Neural cell (in vitro differentiated cells): ENCODE results near the gene PPL. TPM values are rescaled to one million over a fixed set of nuclear protein-coding genes. Genes with fewer than 3 reads are reported as not detected.

Source experiments
- H2AFZ ChIP-seq: fragments of 200-600, 300-800 bp; sonication (generic), shearing (Covaris generic); 2 replicates; pipeline ENCODE4 v1.6.0; 2014; ENCODE audit warnings: low read depth, mild to moderate bottlenecking, antibody characterized with exemption, low read length, moderate library complexity
- H3F3A ChIP-seq: fragments of 200-600 bp; shearing (Covaris generic); 2 replicates; pipeline ENCODE4 v1.6.1; 2016; ENCODE audit warnings: mild to moderate bottlenecking, moderate library complexity, mixed read lengths, antibody characterized with exemption, low read length; ENCODE audit not compliant: insufficient read depth, poor library complexity, severe bottlenecking
- H3K27ac ChIP-seq: fragments of 200-600, 300-800 bp; sonication (generic), shearing (Covaris generic); 2 replicates; pipeline ENCODE4 v1.5.1; 2014; ENCODE audit warnings: mild to moderate bottlenecking, low read length, moderate library complexity
- H3K27me3 ChIP-seq: fragments of 300-800, 200-600 bp; sonication (generic), shearing (Covaris generic); 2 replicates; pipeline ENCODE4 v1.6.0; 2014; ENCODE audit warnings: mild to moderate bottlenecking, low read depth, low read length, moderate library complexity; ENCODE audit not compliant: insufficient read depth
- H3K36me3 ChIP-seq: fragments of 300-800, 200-600 bp; sonication (generic), shearing (Covaris generic); 2 replicates; pipeline ENCODE4 v1.5.1; 2014; ENCODE audit warnings: mild to moderate bottlenecking, antibody characterized with exemption, low read length, moderate library complexity; ENCODE audit not compliant: insufficient read depth
- H3K4me2 ChIP-seq: fragments of 300-800, 200-600 bp; sonication (generic), shearing (Covaris generic); 2 replicates; pipeline ENCODE4 v1.6.0; 2014; ENCODE audit warnings: mild to moderate bottlenecking, low read length
- H3K4me3 ChIP-seq: fragments of 300-800, 200-600 bp; sonication (generic), shearing (Covaris generic); 2 replicates; pipeline ENCODE4 v1.5.1; 2014; ENCODE audit warnings: mild to moderate bottlenecking, low read length, moderate library complexity
- H3K79me2 ChIP-seq: fragments of 200-600 bp; shearing (Covaris generic); replicated peaks from 2 replicates; pipeline ENCODE4 v1.6.0; 2014; ENCODE audit warnings: mild to moderate bottlenecking, low read length, moderate library complexity; ENCODE audit not compliant: insufficient read depth
- H3K9ac ChIP-seq: fragments of 300-800, 200-600 bp; sonication (generic), shearing (Covaris generic); 2 replicates; pipeline ENCODE4 v1.6.1; 2016; ENCODE audit warnings: mild to moderate bottlenecking, low read length, mixed read lengths
- H3K9me2 ChIP-seq: fragments of 200-600 bp; shearing (Covaris generic); 2 replicates; pipeline ENCODE4 v1.6.1; 2016; ENCODE audit warnings: mild to moderate bottlenecking, low read length, mixed read lengths; ENCODE audit not compliant: insufficient read depth
- H3K9me3 ChIP-seq: fragments of 200-600, 300-800 bp; sonication (generic), shearing (Covaris generic); 2 replicates; pipeline ENCODE4 v1.6.1; 2016; ENCODE audit warnings: mild to moderate bottlenecking, mixed run types, low read length, moderate library complexity, mixed read lengths
- H4K20me1 ChIP-seq: fragments of 200-600 bp; shearing (Covaris generic); 2 replicates; pipeline ENCODE4 v1.6.1; 2016; ENCODE audit warnings: mild to moderate bottlenecking, mixed run types; ENCODE audit not compliant: insufficient read depth
- EP300 ChIP-seq: fragments of 450-650 bp; conservative IDR thresholded peaks from 2 replicates; pipeline ENCODE4 v1.6.1; 2014; ENCODE audit warnings: antibody characterized with exemption, mild to moderate bottlenecking, moderate library complexity; ENCODE audit not compliant: poor library complexity, severe bottlenecking
- EZH2 ChIP-seq: fragments of 200-600, 300-800 bp; shearing (Covaris generic), sonication (generic); IDR thresholded peaks from 2 replicates; pipeline ENCODE4 v1.6.1; 2014; ENCODE audit warnings: antibody characterized with exemption, low read length, borderline replicate concordance, mild to moderate bottlenecking; ENCODE audit not compliant: insufficient read depth, poor library complexity, severe bottlenecking
- MXI1 ChIP-seq: fragments of 450-650 bp; conservative IDR thresholded peaks from 2 replicates; pipeline ENCODE4 v1.6.1; 2014; ENCODE audit warnings: antibody characterized with exemption, mild to moderate bottlenecking; ENCODE audit not compliant: poor library complexity, severe bottlenecking
- POLR2AphosphoS5 ChIP-seq: IDR thresholded peaks from 2 replicates; pipeline ENCODE4 v1.6.1; 2012
- RAD21 ChIP-seq: fragments of 450-650 bp; conservative IDR thresholded peaks from 2 replicates; pipeline ENCODE4 v1.6.1; 2014; ENCODE audit warnings: antibody characterized with exemption, mild to moderate bottlenecking, moderate library complexity
- SMC3 ChIP-seq: fragments of 450-650 bp; conservative IDR thresholded peaks from 2 replicates; pipeline ENCODE4 v1.6.1; 2014; ENCODE audit warnings: antibody characterized with exemption, mild to moderate bottlenecking, moderate library complexity; ENCODE audit not compliant: poor library complexity
- TAF1 ChIP-seq: IDR thresholded peaks from 2 replicates; pipeline ENCODE4 v1.6.1; 2012; ENCODE audit warnings: low read depth
- polyA plus RNA-seq: library from polyadenylated mRNA; depleted of rRNA; stranded (reverse); fragments of >200 nt; gene quantifications from 2 replicates; pipeline ENCODE4 v1.2.3, GENCODE V29; 2014
- TF ChIP-seq, protein P1 (sequence below): fragments of 450-650 bp; IDR thresholded peaks from 2 replicates; pipeline ENCODE4 v1.5.1; 2014; ENCODE audit warnings: antibody characterized with exemption, mild to moderate bottlenecking, moderate library complexity; ENCODE audit not compliant: poor library complexity, severe bottlenecking
- TF ChIP-seq, protein P2 (sequence below): IDR thresholded peaks from 2 replicates; pipeline ENCODE4 v1.6.1; 2012; ENCODE audit warnings: borderline replicate concordance

PPL gene
- polyA plus RNA-seq, 1 donor from 2014 or later = 0.81 TPM

DNA sequence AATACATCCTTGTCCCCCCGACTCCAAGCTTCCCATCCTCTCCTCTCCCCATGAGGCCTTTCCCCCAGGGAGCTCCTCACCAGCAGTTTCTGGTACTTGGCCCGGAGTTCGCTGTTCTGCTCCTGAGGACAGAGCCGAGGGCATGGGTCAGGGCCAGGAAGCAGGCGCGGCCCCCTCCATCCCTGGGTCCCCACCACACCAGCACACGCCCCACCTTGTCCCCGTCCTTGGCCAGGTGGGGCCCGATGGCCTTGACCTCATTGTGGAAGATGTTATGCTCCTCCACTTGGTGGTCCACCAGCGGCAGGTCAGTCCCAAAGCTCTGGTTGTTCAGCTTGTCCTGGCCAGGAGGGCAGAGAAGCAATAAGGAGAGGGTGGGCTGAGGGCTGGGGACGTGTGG, 36.2 kb downstream of the PPL start:
- no peak overlapping the region for H3K4me3 ChIP-seq
- H3K9me2 ChIP-seq = no peaks in the 10 kb centered on the region
- H3K36me3 ChIP-seq = no peaks in the 10 kb centered on the region
- no peaks in the 10 kb centered on the region for H3K27me3 ChIP-seq
- peaks cover 3% of the 10 kb centered on the region for H3K9me3 ChIP-seq
- H3K9ac ChIP-seq = no peak overlapping the region
- TF ChIP-seq, protein P1, sequence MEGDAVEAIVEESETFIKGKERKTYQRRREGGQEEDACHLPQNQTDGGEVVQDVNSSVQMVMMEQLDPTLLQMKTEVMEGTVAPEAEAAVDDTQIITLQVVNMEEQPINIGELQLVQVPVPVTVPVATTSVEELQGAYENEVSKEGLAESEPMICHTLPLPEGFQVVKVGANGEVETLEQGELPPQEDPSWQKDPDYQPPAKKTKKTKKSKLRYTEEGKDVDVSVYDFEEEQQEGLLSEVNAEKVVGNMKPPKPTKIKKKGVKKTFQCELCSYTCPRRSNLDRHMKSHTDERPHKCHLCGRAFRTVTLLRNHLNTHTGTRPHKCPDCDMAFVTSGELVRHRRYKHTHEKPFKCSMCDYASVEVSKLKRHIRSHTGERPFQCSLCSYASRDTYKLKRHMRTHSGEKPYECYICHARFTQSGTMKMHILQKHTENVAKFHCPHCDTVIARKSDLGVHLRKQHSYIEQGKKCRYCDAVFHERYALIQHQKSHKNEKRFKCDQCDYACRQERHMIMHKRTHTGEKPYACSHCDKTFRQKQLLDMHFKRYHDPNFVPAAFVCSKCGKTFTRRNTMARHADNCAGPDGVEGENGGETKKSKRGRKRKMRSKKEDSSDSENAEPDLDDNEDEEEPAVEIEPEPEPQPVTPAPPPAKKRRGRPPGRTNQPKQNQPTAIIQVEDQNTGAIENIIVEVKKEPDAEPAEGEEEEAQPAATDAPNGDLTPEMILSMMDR = no peak
- TF ChIP-seq EP300 (no peak), MXI1 (no peak), RAD21 (no peak), SMC3 (no peak), POLR2AphosphoS5 (no peak), TAF1 (no peak), EZH2 (no peak)
- TF ChIP-seq, protein P2, sequence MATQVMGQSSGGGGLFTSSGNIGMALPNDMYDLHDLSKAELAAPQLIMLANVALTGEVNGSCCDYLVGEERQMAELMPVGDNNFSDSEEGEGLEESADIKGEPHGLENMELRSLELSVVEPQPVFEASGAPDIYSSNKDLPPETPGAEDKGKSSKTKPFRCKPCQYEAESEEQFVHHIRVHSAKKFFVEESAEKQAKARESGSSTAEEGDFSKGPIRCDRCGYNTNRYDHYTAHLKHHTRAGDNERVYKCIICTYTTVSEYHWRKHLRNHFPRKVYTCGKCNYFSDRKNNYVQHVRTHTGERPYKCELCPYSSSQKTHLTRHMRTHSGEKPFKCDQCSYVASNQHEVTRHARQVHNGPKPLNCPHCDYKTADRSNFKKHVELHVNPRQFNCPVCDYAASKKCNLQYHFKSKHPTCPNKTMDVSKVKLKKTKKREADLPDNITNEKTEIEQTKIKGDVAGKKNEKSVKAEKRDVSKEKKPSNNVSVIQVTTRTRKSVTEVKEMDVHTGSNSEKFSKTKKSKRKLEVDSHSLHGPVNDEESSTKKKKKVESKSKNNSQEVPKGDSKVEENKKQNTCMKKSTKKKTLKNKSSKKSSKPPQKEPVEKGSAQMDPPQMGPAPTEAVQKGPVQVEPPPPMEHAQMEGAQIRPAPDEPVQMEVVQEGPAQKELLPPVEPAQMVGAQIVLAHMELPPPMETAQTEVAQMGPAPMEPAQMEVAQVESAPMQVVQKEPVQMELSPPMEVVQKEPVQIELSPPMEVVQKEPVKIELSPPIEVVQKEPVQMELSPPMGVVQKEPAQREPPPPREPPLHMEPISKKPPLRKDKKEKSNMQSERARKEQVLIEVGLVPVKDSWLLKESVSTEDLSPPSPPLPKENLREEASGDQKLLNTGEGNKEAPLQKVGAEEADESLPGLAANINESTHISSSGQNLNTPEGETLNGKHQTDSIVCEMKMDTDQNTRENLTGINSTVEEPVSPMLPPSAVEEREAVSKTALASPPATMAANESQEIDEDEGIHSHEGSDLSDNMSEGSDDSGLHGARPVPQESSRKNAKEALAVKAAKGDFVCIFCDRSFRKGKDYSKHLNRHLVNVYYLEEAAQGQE = no peak
- H4K20me1 ChIP-seq = no peaks in the 10 kb centered on the region
- H3K27ac ChIP-seq = no peak overlapping the region
- no peaks in the 10 kb centered on the region for H3F3A ChIP-seq
- no peaks in the 10 kb centered on the region for H3K79me2 ChIP-seq
- no peak overlapping the region for H3K4me2 ChIP-seq
- no peak overlapping the region for H2AFZ ChIP-seq

DNA sequence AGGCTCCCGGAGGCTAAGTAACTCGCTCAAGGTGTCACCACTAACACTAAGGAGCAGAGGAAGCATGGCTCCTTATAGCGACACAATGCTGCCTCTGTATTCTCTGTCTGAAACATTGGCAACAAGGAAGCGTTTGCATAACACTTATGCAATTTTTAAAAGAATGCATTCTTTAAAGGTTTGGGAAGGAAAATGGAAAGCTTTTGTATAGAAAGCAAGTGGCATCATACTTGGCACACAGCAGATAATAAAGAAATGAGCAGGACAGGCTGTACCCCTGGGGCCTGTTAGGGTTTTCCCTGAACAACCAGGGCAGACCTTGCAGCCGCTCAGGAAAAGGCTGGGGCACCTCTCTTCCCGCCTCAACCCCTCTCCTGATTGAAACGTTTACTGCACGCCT, 36.9 kb downstream of the PPL start:
- H4K20me1 ChIP-seq = no peaks in the 10 kb centered on the region
- TF ChIP-seq, protein P1 = no peak
- TF ChIP-seq, protein P2 = no peak
- TF ChIP-seq MXI1 (no peak), POLR2AphosphoS5 (no peak), SMC3 (no peak)
- H3K4me3 ChIP-seq = no peak overlapping the region
- H3K27ac ChIP-seq = no peak overlapping the region
- H2AFZ ChIP-seq = no peak overlapping the region
- peaks cover 3% of the 10 kb centered on the region for H3K9me3 ChIP-seq
- no peaks in the 10 kb centered on the region for H3K9me2 ChIP-seq
- no peaks in the 10 kb centered on the region for H3K79me2 ChIP-seq
- no peaks in the 10 kb centered on the region for H3K27me3 ChIP-seq
- H3K4me2 ChIP-seq = no peak overlapping the region
- H3K36me3 ChIP-seq = no peaks in the 10 kb centered on the region
- no peak overlapping the region for H3K9ac ChIP-seq
- H3F3A ChIP-seq = no peaks in the 10 kb centered on the region
